Osteoblast (primary cell): ENCODE results near the gene WDSUB1. TPM values are rescaled to one million over a fixed set of nuclear protein-coding genes. Genes with fewer than 3 reads are reported as not detected.

ENCODE experiments used
- DNase-seq: peaks from one replicate; pipeline ENCODE4 v3.0.0; 2011; ENCODE audit warnings: low spot score, mixed read lengths; ENCODE audit not compliant: insufficient read length; ENCODE audit errors: missing footprints
- H2AFZ ChIP-seq: 2 replicates; pipeline ENCODE4 v1.6.0; 2011; ENCODE audit warnings: mild to moderate bottlenecking, low read length
- H3K27ac ChIP-seq: 2 replicates; pipeline ENCODE4 v1.5.1; 2011; ENCODE audit warnings: mild to moderate bottlenecking, low read depth, low read length, moderate library complexity
- H3K27me3 ChIP-seq: 2 replicates; pipeline ENCODE4 v1.6.0; 2012; ENCODE audit warnings: mild to moderate bottlenecking, control low read depth, inconsistent platforms, low read length, moderate library complexity; ENCODE audit not compliant: insufficient read depth
- H3K36me3 ChIP-seq: 2 replicates; pipeline ENCODE4 v1.5.1; 2011; ENCODE audit warnings: mild to moderate bottlenecking, low read length, control low read depth, moderate library complexity; ENCODE audit not compliant: insufficient read depth
- H3K4me1 ChIP-seq: 2 replicates; pipeline ENCODE4 v1.5.1; 2011; ENCODE audit warnings: mild to moderate bottlenecking, low read length, control low read depth, moderate library complexity; ENCODE audit not compliant: insufficient read depth
- H3K4me2 ChIP-seq: 2 replicates; pipeline ENCODE4 v1.6.0; 2011; ENCODE audit warnings: mild to moderate bottlenecking, low read length; ENCODE audit not compliant: insufficient read depth
- H3K4me3 ChIP-seq: fragments of 200-600 bp; sonication (generic); 3 replicates; pipeline ENCODE4 v1.5.1; 2012; ENCODE audit warnings: mild to moderate bottlenecking, low read length, inconsistent platforms; ENCODE audit not compliant: insufficient read depth
- H3K79me2 ChIP-seq: 2 replicates; pipeline ENCODE4 v1.6.0; 2012; ENCODE audit warnings: mild to moderate bottlenecking, low read length, control low read depth, inconsistent platforms; ENCODE audit not compliant: insufficient read depth
- H3K9me3 ChIP-seq: 2 replicates; pipeline ENCODE4 v1.5.1; 2011; ENCODE audit warnings: low read depth, low read length, control low read depth
- H4K20me1 ChIP-seq: 2 replicates; pipeline ENCODE4 v1.6.0; 2012; ENCODE audit warnings: mild to moderate bottlenecking, low read length, control low read depth; ENCODE audit not compliant: insufficient read depth
- CTCF ChIP-seq: IDR thresholded peaks from 2 replicates; pipeline ENCODE4 v1.5.1; 2011; ENCODE audit warnings: mild to moderate bottlenecking, low read depth, low read length, moderate library complexity; ENCODE audit errors: extremely low read depth
- total RNA-seq: library from RNA; depleted of rRNA; stranded (reverse); fragments of >200 nt; gene quantifications from 2 replicates; pipeline ENCODE4 v1.2.3, GENCODE V29; 2012

The WDSUB1 gene
- total RNA-seq, 1 donor, result 13.8 TPM

GRCh38 chr2:159218389-159218788, 68.1 kb downstream of the WDSUB1 start:
- no peak for TF ChIP-seq CTCF
- H3K27ac ChIP-seq, result no peak overlapping the region
- no peaks in the 10 kb centered on the region for H3K4me1 ChIP-seq
- DNase-seq, result no peak
- H3K4me3 ChIP-seq, result no peak overlapping the region
- H3K27me3 ChIP-seq, result no peaks in the 10 kb centered on the region
- H3K4me2 ChIP-seq, result no peak overlapping the region
- no peaks in the 10 kb centered on the region for H3K9me3 ChIP-seq
- H3K36me3 ChIP-seq, result peaks cover 51% of the 10 kb centered on the region
- H4K20me1 ChIP-seq, result no peaks in the 10 kb centered on the region
- H3K79me2 ChIP-seq, result no peaks in the 10 kb centered on the region
- H2AFZ ChIP-seq, result no peak overlapping the region

- Histone ChIP-seq H3K79me2 (no peaks in the 10 kb centered on the region), H2AFZ (no peak overlapping the region), H3K36me3 (peaks cover 51% of the 10 kb centered on the region), H3K4me2 (no peak overlapping the region), H3K27ac (no peak overlapping the region), H3K27me3 (no peaks in the 10 kb centered on the region), H3K9me3 (no peaks in the 10 kb centered on the region), H3K4me1 (no peaks in the 10 kb centered on the region), H3K4me3 (no peak overlapping the region), H4K20me1 (no peaks in the 10 kb centered on the region)
- TF ChIP-seq CTCF, result no peak
- no peak for DNase-seq
These were observed 68.8 kb downstream of the WDSUB1 start for GRCh38 chr2:159217676-159218075.

- DNase-seq, result no peak
- no peak overlapping the region for H3K27ac ChIP-seq
- H3K9me3 ChIP-seq, result no peaks in the 10 kb centered on the region
- peaks cover 15% of the 10 kb centered on the region for H3K4me1 ChIP-seq
- no peak for TF ChIP-seq CTCF
- no peak overlapping the region for H3K4me3 ChIP-seq
- H3K4me2 ChIP-seq, result no peak overlapping the region
- no peaks in the 10 kb centered on the region for H3K79me2 ChIP-seq
- no peak overlapping the region for H2AFZ ChIP-seq
- no peaks in the 10 kb centered on the region for H3K27me3 ChIP-seq
- H4K20me1 ChIP-seq, result no peaks in the 10 kb centered on the region
- peaks cover 44% of the 10 kb centered on the region for H3K36me3 ChIP-seq
These were observed 71.4 kb downstream of the WDSUB1 start for GRCh38 chr2:159215116-159215515.

GRCh38 chr2:159214325-159214865, 72.1 kb downstream of the WDSUB1 start:
- Histone ChIP-seq H3K27me3 (no peaks in the 10 kb centered on the region), H4K20me1 (no peaks in the 10 kb centered on the region), H3K9me3 (no peaks in the 10 kb centered on the region), H3K4me2 (no peak overlapping the region), H3K4me3 (no peak overlapping the region), H3K27ac (no peak overlapping the region), H3K36me3 (peaks cover 36% of the 10 kb centered on the region), H3K4me1 (peaks cover 15% of the 10 kb centered on the region), H2AFZ (no peak overlapping the region), H3K79me2 (no peaks in the 10 kb centered on the region)
- DNase-seq, result no peak
- no peak for TF ChIP-seq CTCF
